Right lobe of liver (tissue), 4 donors: Measurements from ENCODE around the gene CAMK1.

Experiments used
- POLR2A ChIP-seq: fragments of 450-650 bp; IDR thresholded peaks from one replicate; pipeline ENCODE4 v1.6.1; 2017; ENCODE audit warnings: antibody characterized with exemption, mild to moderate bottlenecking
- TF ChIP-seq, protein P1 (sequence below), 4 donors: fragments of 200-600 bp in 3 of 4; fragments of 450-650 bp in 1 of 4; IDR thresholded peaks; one replicate each; pipeline versions ENCODE4 v1.5.1 to v1.8.0; 2016 to 2022; ENCODE audit warnings: antibody characterized with exemption in 4 of 4, mild to moderate bottlenecking in 2 of 4
- donor health status: DM: no; HTN: no; CAD: no.
- donor health status: DM: no; HTN: no; CAD: no.
- donor health status: DM: no; HTN: yes; CAD: no.

DNA sequence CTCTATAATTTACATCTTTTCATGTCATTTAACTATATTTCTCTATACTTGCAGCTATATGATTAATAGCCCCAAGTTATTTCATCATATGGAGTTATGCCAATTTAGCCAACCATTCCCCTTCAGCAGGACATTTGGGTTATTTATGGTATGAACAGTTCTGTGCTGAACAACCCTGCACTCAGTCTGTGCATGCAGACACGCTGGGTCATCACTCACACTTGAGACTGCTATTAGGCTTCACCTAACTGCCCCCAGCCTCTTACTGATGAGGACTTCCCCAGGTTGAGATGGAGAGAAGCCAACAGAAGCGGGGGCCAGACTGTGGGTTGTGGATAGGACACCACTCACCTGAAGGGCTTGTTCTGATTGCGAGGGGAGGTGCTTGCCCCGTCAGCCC, 15.2 kb upstream of the CAMK1 start:
- TF ChIP-seq, protein P1, sequence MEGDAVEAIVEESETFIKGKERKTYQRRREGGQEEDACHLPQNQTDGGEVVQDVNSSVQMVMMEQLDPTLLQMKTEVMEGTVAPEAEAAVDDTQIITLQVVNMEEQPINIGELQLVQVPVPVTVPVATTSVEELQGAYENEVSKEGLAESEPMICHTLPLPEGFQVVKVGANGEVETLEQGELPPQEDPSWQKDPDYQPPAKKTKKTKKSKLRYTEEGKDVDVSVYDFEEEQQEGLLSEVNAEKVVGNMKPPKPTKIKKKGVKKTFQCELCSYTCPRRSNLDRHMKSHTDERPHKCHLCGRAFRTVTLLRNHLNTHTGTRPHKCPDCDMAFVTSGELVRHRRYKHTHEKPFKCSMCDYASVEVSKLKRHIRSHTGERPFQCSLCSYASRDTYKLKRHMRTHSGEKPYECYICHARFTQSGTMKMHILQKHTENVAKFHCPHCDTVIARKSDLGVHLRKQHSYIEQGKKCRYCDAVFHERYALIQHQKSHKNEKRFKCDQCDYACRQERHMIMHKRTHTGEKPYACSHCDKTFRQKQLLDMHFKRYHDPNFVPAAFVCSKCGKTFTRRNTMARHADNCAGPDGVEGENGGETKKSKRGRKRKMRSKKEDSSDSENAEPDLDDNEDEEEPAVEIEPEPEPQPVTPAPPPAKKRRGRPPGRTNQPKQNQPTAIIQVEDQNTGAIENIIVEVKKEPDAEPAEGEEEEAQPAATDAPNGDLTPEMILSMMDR (IDR thresholded peaks at IDR 0.05), result no peak
- TF ChIP-seq POLR2A, result no peak
